ENCODE results near the gene ZG16.

DNA sequence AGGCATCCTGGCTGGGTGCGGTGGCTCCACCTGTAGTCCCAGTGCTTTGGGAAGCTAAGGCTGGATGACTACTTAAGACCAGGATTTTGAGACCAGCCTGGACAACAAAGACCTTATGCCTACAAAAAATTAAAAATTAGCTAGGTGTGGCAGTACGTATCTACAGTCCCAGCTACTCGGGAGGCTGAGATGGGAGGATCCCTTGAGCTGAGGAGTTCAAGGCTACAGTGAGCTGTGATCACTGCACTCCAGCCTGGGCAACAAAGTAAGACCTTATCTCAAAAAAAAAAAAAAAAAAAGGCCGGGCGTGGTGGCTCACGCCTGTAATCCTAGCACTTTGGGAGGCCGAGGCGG, 48.3 kb downstream of the ZG16 start:
- TF ChIP-seq, protein P1, sequence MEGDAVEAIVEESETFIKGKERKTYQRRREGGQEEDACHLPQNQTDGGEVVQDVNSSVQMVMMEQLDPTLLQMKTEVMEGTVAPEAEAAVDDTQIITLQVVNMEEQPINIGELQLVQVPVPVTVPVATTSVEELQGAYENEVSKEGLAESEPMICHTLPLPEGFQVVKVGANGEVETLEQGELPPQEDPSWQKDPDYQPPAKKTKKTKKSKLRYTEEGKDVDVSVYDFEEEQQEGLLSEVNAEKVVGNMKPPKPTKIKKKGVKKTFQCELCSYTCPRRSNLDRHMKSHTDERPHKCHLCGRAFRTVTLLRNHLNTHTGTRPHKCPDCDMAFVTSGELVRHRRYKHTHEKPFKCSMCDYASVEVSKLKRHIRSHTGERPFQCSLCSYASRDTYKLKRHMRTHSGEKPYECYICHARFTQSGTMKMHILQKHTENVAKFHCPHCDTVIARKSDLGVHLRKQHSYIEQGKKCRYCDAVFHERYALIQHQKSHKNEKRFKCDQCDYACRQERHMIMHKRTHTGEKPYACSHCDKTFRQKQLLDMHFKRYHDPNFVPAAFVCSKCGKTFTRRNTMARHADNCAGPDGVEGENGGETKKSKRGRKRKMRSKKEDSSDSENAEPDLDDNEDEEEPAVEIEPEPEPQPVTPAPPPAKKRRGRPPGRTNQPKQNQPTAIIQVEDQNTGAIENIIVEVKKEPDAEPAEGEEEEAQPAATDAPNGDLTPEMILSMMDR (conservative IDR thresholded peaks at IDR 0.05; ENCODE audit: low read length) = no peak
- no peak for TF ChIP-seq EZH2phosphoT487 (IDR thresholded peaks at IDR 0.05; ENCODE audit: borderline replicate concordance, low read depth, low read length)
